Measurements from ENCODE around the gene LPP.

- TF ChIP-seq CTCF (IDR thresholded peaks at IDR 0.05; ENCODE audit: insufficient read depth, low read length) (no peak), REST (IDR thresholded peaks at IDR 0.05; ENCODE audit: insufficient replicate concordance, low read depth) (no peak)
These were observed 87.9 kb downstream of the LPP start for GRCh38 chr3:188241883-188242282.
